ENCODE data around the gene CFAP65. TPM values are rescaled to one million over a fixed set of nuclear protein-coding genes. Genes with fewer than 3 reads are reported as not detected.
A peak's percentile ranks its signal among the peaks of the same experiment; 100 is the strongest.

CFAP65 gene
- total and polyA plus RNA-seq, 2 of the 13 experiments (the other 11 are each of a cell fraction or from before 2014, with no cell fraction given): 0.05 TPM; not detected in 1

GRCh38 chr2:219073413-219074129, 32.3 kb upstream of the CFAP65 start (continued):
- TF ChIP-seq ZNF800 (CRISPR knock-in tag; IDR thresholded peaks at IDR 0.05) (no peak), ZNF33A (CRISPR knock-in tag; IDR thresholded peaks at IDR 0.05; ENCODE audit: borderline replicate concordance) (no peak), NFE2L1 (CRISPR knock-in tag; IDR thresholded peaks at IDR 0.05; ENCODE audit: borderline replicate concordance) (no peak), CBX1 (IDR thresholded peaks at IDR 0.05; ENCODE audit: low read depth) (no peak), FOXA3 (CRISPR knock-in tag; IDR thresholded peaks at IDR 0.05) (0 out of 2 replicates have a peak, but pooled peaks have one; percentile 13), BORCS8-MEF2B (CRISPR knock-in tag; IDR thresholded peaks at IDR 0.05) (no peak), MYPOP (CRISPR knock-in tag; IDR thresholded peaks at IDR 0.05) (0 out of 2 replicates have a peak, but pooled peaks have one; percentile 22), POLR2AphosphoS5 (IDR thresholded peaks at IDR 0.05; ENCODE audit: low read depth, low read length) (no peak), TRIM22 (IDR thresholded peaks at IDR 0.05) (no peak), ZNF569 (CRISPR knock-in tag; IDR thresholded peaks at IDR 0.05; ENCODE audit: borderline replicate concordance) (no peak), HMG20A (CRISPR knock-in tag; IDR thresholded peaks at IDR 0.05; ENCODE audit: borderline replicate concordance) (no peak), MLLT10 (CRISPR knock-in tag; IDR thresholded peaks at IDR 0.05) (no peak), ATF3 (CRISPR knock-in tag; IDR thresholded peaks at IDR 0.05) (no peak), IKZF1 (IDR thresholded peaks at IDR 0.05) (no peak), SRF (IDR thresholded peaks at IDR 0.05; ENCODE audit: low read depth, low read length) (no peak), GABPA (IDR thresholded peaks at IDR 0.05; ENCODE audit: low read depth, low read length) (no peak), GABPA (CRISPR knock-in tag; IDR thresholded peaks at IDR 0.05; ENCODE audit: low read depth) (no peak), BHLHE40 (IDR thresholded peaks at IDR 0.05; ENCODE audit: low read length) (peak; percentile 19; the same call in 1 of the 2 replicates), GMEB1 (CRISPR knock-in tag; IDR thresholded peaks at IDR 0.05; ENCODE audit: borderline replicate concordance) (no peak)

Data from HepG2 (cell line).